IMR-90 (cell line): Measurements from ENCODE around the gene SLAMF6. TPM values are rescaled to one million over a fixed set of nuclear protein-coding genes. Genes with fewer than 3 reads are reported as not detected.

Source experiments
- ATAC-seq: fragments of 200-7000 bp; cut with Tn5 transposase; 2 replicates; pipeline ENCODE4 v1.9.1; 2020; ENCODE audit warnings: low read depth, mild to moderate bottlenecking, moderate library complexity
- Bru-seq: library from RNA; stranded (reverse); fragments of 400-500 nt; gene quantifications from one replicate; lab custom pipeline; 2021; lab: Mats Ljungman, UMichigan
- BruChase-seq, 2 experiments: library from RNA; stranded (reverse); fragments of 400-500 nt; gene quantifications; one replicate each; lab custom pipeline; 2021; lab: Mats Ljungman, UMichigan
- BruUV-seq: library from RNA; stranded (reverse); fragments of 400-500 nt; replicated peaks from 2 replicates; lab custom pipeline; 2021; lab: Mats Ljungman, UMichigan
- CTCF ChIA-PET: fragments of 300-600 bp; formaldehyde crosslinking; extraction: SDS; loops from one replicate; lab custom pipeline; 2021; ENCODE audit warnings: antibody characterized with exemption; lab: Yijun Ruan, JAX
- POLR2A ChIA-PET: fragments of 300-600 bp; sonication (Branson Sonifier 250); formaldehyde crosslinking; loops from one replicate; lab custom pipeline; 2022; ENCODE audit warnings: antibody characterized with exemption; ENCODE audit not compliant: unreplicated experiment; lab: Charles Lee
- DNase-seq: peaks from one replicate; pipeline ENCODE4 v3.0.0; 2013
- H2AFZ ChIP-seq: replicated peaks from 2 replicates; pipeline ENCODE3; 2013; ENCODE audit warnings: low read length, mild to moderate bottlenecking; ENCODE audit not compliant: poor library complexity
- H2AK5ac ChIP-seq: 2 replicates; pipeline ENCODE4 v1.6.1; 2013; ENCODE audit warnings: low read depth, low read length, inconsistent platforms
- H2AK9ac ChIP-seq: replicated peaks from 2 replicates; pipeline ENCODE3; 2013; ENCODE audit warnings: mild to moderate bottlenecking, low read depth, low read length, moderate library complexity; ENCODE audit not compliant: poor library complexity
- H2BK120ac ChIP-seq: 2 replicates; pipeline ENCODE4 v1.6.1; 2013; ENCODE audit warnings: low read depth, low read length, inconsistent platforms
- H2BK15ac ChIP-seq: 3 replicates; pipeline ENCODE4 v1.6.1; 2013; ENCODE audit warnings: low read depth, low read length, inconsistent platforms
- H2BK20ac ChIP-seq: 2 replicates; pipeline ENCODE4 v1.6.1; 2013; ENCODE audit warnings: low read depth, mild to moderate bottlenecking, inconsistent platforms, low read length, moderate library complexity
- H2BK5ac ChIP-seq: 2 replicates; pipeline ENCODE4 v1.6.1; 2013; ENCODE audit warnings: mild to moderate bottlenecking, low read depth, low read length, inconsistent platforms; ENCODE audit not compliant: poor library complexity, severe bottlenecking
- H3K14ac ChIP-seq: replicated peaks from 2 replicates; pipeline ENCODE4 v1.6.1; 2013; ENCODE audit warnings: low read depth, low read length, inconsistent platforms
- H3K18ac ChIP-seq: 2 replicates; pipeline ENCODE4 v1.6.1; 2013; ENCODE audit warnings: low read depth, low read length, control low read depth
- H3K23ac ChIP-seq: 2 replicates; pipeline ENCODE4 v1.6.1; 2013; ENCODE audit warnings: low read depth, low read length, inconsistent platforms
- H3K27ac ChIP-seq: 2 replicates; pipeline ENCODE4 v1.5.1; 2013; ENCODE audit warnings: mild to moderate bottlenecking, control low read depth, low read length; ENCODE audit not compliant: insufficient read depth
- H3K27me3 ChIP-seq: 2 replicates; pipeline ENCODE4 v1.6.1; 2013; ENCODE audit warnings: low read length; ENCODE audit not compliant: control insufficient read depth, insufficient read depth
- H3K36me3 ChIP-seq: 2 replicates; pipeline ENCODE4 v1.6.1; 2013; ENCODE audit warnings: low read length, mixed read lengths; ENCODE audit not compliant: control insufficient read depth, insufficient read depth
- H3K4ac ChIP-seq: 2 replicates; pipeline ENCODE4 v1.6.1; 2013; ENCODE audit warnings: low read depth, low read length, inconsistent platforms
- H3K4me1 ChIP-seq: 2 replicates; pipeline ENCODE4 v1.6.1; 2013; ENCODE audit warnings: low read length, mixed read lengths; ENCODE audit not compliant: control insufficient read depth, insufficient read depth
- H3K4me2 ChIP-seq: 2 replicates; pipeline ENCODE4 v1.6.1; 2013; ENCODE audit warnings: low read depth, mild to moderate bottlenecking, control low read depth, low read length, moderate library complexity
- H3K4me3 ChIP-seq: 2 replicates; pipeline ENCODE4 v1.5.1; 2013; ENCODE audit warnings: low read depth, mild to moderate bottlenecking, control low read depth, low read length, moderate library complexity; ENCODE audit not compliant: insufficient read depth
- H3K56ac ChIP-seq: 2 replicates; pipeline ENCODE4 v1.6.1; 2013; ENCODE audit warnings: low read length, inconsistent platforms; ENCODE audit not compliant: insufficient read depth; ENCODE audit errors: extremely low read depth
- H3K79me1 ChIP-seq, 2 experiments: 2 replicates each; pipeline ENCODE4 v1.6.1; 2013; ENCODE audit warnings: low read length in 2 of 2, inconsistent platforms in 1 of 2, low read depth in 1 of 2
- H3K9ac ChIP-seq: 2 replicates; pipeline ENCODE4 v1.6.1; 2013; ENCODE audit warnings: low read depth, low read length, control low read depth
- H3K9me1 ChIP-seq: 2 replicates; pipeline ENCODE4 v1.6.1; 2013; ENCODE audit warnings: low read length, inconsistent platforms; ENCODE audit not compliant: insufficient read depth
- H3K9me3 ChIP-seq: 2 replicates; pipeline ENCODE4 v1.6.1; 2013; ENCODE audit warnings: low read length; ENCODE audit not compliant: control insufficient read depth, insufficient read depth
- H4K20me1 ChIP-seq: 2 replicates; pipeline ENCODE4 v1.6.1; 2013; ENCODE audit warnings: low read length, inconsistent platforms; ENCODE audit not compliant: insufficient read depth
- H4K5ac ChIP-seq: 2 replicates; pipeline ENCODE4 v1.6.1; 2013; ENCODE audit warnings: mild to moderate bottlenecking, low read depth, low read length, control low read depth
- H4K8ac ChIP-seq, 2 experiments: 2 replicates each; pipeline ENCODE4 v1.6.1; 2013; ENCODE audit warnings: low read depth in 2 of 2, low read length in 2 of 2, control low read depth in 1 of 2, inconsistent platforms in 1 of 2
- H4K91ac ChIP-seq: 2 replicates; pipeline ENCODE4 v1.6.1; 2013; ENCODE audit warnings: low read depth, low read length, inconsistent platforms; ENCODE audit not compliant: insufficient read depth
- CEBPB ChIP-seq: IDR thresholded peaks from 2 replicates; pipeline ENCODE4 v1.6.1; 2012; ENCODE audit warnings: low read depth, low read length, improper control_type of control experiment
- CHD1 ChIP-seq: IDR thresholded peaks from 2 replicates; pipeline ENCODE4 v1.6.1; 2012; ENCODE audit warnings: low read depth, low read length, improper control_type of control experiment
- MAFK ChIP-seq: IDR thresholded peaks from 2 replicates; pipeline ENCODE4 v1.6.1; 2012; ENCODE audit warnings: low read depth, low read length, improper control_type of control experiment
- MAZ ChIP-seq: IDR thresholded peaks from 2 replicates; pipeline ENCODE4 v1.6.1; 2012; ENCODE audit warnings: low read depth, mild to moderate bottlenecking, low read length, improper control_type of control experiment, moderate library complexity, borderline replicate concordance
- NFE2L2 ChIP-seq: fragments of 150-350 bp; IDR thresholded peaks from 2 replicates; pipeline ENCODE4 v1.6.1; 2016; ENCODE audit warnings: low read depth, mild to moderate bottlenecking, low read length
- WGBS, 2 experiments: methylation state at CpG; one replicate each; pipeline versions ENCODE4 v1.1.5 to v1.1.7; 2013; ENCODE audit warnings: missing lambda C conversion rate in 2 of 2; ENCODE audit not compliant: insufficient read length in 1 of 2; ENCODE audit errors: extremely low coverage in 2 of 2; 5-methylcytosine and 5-hydroxymethylcytosine counted together
- dilution Hi-C: fragments of 300-500 bp; cut with HindIII; formaldehyde crosslinking; loops from one replicate; pipeline ENCODE4 v1.14.3; 2018; ENCODE audit warnings: low sequenced_read_pairs; ENCODE audit not compliant: unreplicated experiment
- in situ Hi-C: fragments of 300-500 bp; cut with MboI; formaldehyde crosslinking; loops from 3 replicates; pipeline ENCODE4 v1.14.3; 2019; ENCODE audit warnings: low sequenced_read_pairs, inconsistent platforms, mixed read lengths
- intact Hi-C: fragments of 100-400 bp; cut with micrococcal nuclease; formaldehyde crosslinking; loops from 2 replicates; pipeline ENCODE4 v1.10.0; 2022
- long read RNA-seq: library from polyadenylated mRNA; unstranded; transcript quantifications from one replicate; pipeline ENCODE4 v2.0.0, GENCODE V29; 2021; ENCODE audit not compliant: unreplicated experiment
- polyA plus RNA-seq, 3 experiments: library from polyadenylated mRNA; depleted of rRNA; stranded (reverse); fragments of >200 nt; gene quantifications; 2 replicates each; pipeline ENCODE4 v1.2.3, GENCODE V29; 2012; ENCODE audit warnings: low replicate concordance in 1 of 3
- total RNA-seq: library from RNA; depleted of rRNA; stranded (reverse); fragments of >200 nt; gene quantifications from 2 replicates; pipeline ENCODE4 v1.2.3, GENCODE V29; 2012; rRNA removed

The SLAMF6 gene
- not detected in 2 replicates for total RNA-seq
- polyA plus RNA-seq (2012; rRNA removed) = not detected in 2 replicates
- not detected in 2 replicates for polyA plus RNA-seq (2012; cell fraction: cytosol; rRNA removed)
- polyA plus RNA-seq (2012; cell fraction: nucleus; rRNA removed; ENCODE audit: low replicate concordance) = not detected in 2 replicates
- Bru-seq, nascent RNA = not detected
- BruChase-seq, experiment 1, labeled RNA remaining after a 6-hour chase = not detected
- not detected for BruChase-seq, experiment 2, labeled RNA remaining after a 2-hour chase
- long read RNA-seq = 0 reads

- Histone ChIP-seq H3K9me1 (no peaks in the 10 kb centered on the region), H3K56ac (no peak within 1 kb of the TSS), H3K18ac (no peak within 1 kb of the TSS), H2BK5ac (no peak within 1 kb of the TSS), H3K27me3 (no peaks in the 10 kb centered on the region), H3K14ac (no peak within 1 kb of the TSS), H2BK15ac (no peak within 1 kb of the TSS), H2BK120ac (no peak within 1 kb of the TSS), H2AFZ (no peak within 1 kb of the TSS), H3K4me2 (no peak within 1 kb of the TSS), H3K9ac (no peak within 1 kb of the TSS), H3K23ac (no peak within 1 kb of the TSS), H3K4me1 (no peaks in the 10 kb centered on the region), H4K8ac (no peak within 1 kb of the TSS), H3K9me3 (no peaks in the 10 kb centered on the region), H3K4me3 (no peak within 1 kb of the TSS), H2BK20ac (no peak within 1 kb of the TSS), H3K4ac (no peak within 1 kb of the TSS), H4K5ac (no peak within 1 kb of the TSS), H2AK5ac (no peak within 1 kb of the TSS), H2AK9ac (no peak within 1 kb of the TSS), H4K20me1 (no peaks in the 10 kb centered on the region), H3K36me3 (no peaks in the 10 kb centered on the region), H3K27ac (no peak within 1 kb of the TSS), H4K91ac (no peak within 1 kb of the TSS), H3K79me1 (no peaks in the 10 kb centered on the region)
- intact Hi-C loops (no loop called here), in situ Hi-C loops (no loop called here), dilution Hi-C loops (no loop called here)
- ChIA-PET POLR2A (no interaction called here), CTCF (interaction anchor here (0.7 kb wide), 1 partner anchor 13 kb away, joined by 3 read pairs; no protein-coding TSS in a partner anchor)
- DNase-seq (no peak), ATAC-seq (no peak)
- WGBS, 2 experiments = 50% methylated on average over 1 of the region's 11 CpGs; no CpG with 5 or more reads in 1 of the 2 experiments
- no TSS peak for BruUV-seq
- TF ChIP-seq NFE2L2 (no peak), MAZ (no peak), CEBPB (no peak), MAFK (no peak), CHD1 (no peak)
These were observed at the start of gene SLAMF6 for GRCh38 chr1:160522622-160523345. SLAMF6 (minus strand) TSS chr1:160523255; CDS start chr1:160523192, 63 bp downstream.
